GM18517 (cell line): ENCODE data around the gene PLEKHF1.
A peak's percentile ranks its signal among the peaks of the same experiment; 100 is the strongest.
"Not testable (repeated sequence)": the region's sequence is repeated elsewhere in the genome, so short reads cannot be mapped to it uniquely, and the experiment has no call there.

Source experiments
- ATAC-seq: cut with Tn5 transposase; IDR thresholded peaks from one replicate; pipeline ENCODE4 v1.9.1; 2021; ENCODE audit warnings: mild to moderate bottlenecking, moderate library complexity; ENCODE audit not compliant: unreplicated experiment

The PLEKHF1 gene

DNA sequence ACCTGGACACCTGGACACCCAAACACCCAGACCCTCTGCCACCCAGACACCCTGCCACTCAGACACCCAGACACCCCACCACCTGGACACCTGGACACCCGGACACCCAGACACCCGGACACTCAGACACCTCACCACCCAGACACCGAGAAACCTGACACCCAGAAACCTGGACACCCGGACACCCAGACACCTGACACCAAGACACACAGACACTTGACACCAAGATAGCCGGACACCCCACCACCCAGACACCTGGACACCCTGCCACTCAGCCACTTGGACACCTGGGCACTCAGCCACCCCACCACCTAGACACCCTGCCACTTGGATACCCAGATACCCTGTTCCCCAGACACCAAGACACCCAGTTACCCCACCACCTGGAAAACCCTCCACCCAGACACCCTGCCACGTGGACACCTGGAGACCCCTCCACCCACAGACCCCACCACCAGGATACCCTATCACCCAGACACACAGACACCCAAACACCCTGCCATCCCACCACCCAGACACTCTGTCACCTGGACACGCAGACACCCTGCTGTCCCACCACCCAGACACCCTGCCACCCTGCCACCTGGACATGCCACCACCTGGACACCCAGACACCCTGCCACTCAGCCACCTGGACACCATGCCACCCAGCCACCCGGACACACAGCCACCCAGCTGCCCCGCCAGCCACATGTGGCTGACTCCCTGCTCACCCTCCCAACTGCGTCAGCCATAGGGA, 32.4 kb downstream of the PLEKHF1 start:
- no peak for ATAC-seq

DNA sequence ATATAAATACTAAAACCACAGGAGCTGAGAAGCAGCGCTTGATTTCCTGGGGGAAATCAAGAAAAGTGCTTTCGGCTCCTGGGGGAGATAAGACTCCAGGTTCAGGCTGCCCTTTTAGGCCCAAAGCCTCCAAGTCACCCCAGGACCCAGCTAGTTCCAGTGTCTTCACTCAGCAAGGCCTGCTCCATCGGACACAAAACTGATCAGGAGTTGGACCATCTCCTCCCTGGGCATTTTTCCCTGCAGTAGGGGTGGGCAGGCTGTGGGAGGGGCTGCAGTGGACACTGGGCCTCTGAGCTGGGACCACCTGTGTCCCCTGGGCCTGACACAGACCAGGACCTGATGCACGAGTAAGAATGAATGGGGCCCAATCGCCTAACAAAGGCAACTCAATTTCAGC, 34.6 kb downstream of the PLEKHF1 start:
- ATAC-seq, result no peak

DNA sequence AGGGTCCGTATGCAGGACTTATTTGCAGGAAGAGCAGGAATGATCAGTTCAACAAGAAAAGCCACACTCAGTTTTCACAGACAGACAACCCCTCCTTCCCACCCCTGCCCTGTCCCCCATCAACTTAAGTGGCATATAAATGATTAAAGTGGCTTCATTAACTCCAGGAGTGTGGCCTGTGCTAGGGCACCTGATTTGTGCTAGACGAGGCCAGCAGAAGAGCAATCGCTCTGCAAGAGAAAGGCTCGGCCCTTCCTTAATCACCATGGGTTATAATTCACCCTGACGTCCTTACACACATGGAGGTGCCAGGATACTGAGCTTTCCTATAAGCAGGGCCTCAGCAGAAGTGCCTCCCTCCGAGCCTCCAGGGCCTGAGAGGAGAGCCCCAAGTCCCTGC, 35.2 kb downstream of the PLEKHF1 start:
- no peak for ATAC-seq

DNA sequence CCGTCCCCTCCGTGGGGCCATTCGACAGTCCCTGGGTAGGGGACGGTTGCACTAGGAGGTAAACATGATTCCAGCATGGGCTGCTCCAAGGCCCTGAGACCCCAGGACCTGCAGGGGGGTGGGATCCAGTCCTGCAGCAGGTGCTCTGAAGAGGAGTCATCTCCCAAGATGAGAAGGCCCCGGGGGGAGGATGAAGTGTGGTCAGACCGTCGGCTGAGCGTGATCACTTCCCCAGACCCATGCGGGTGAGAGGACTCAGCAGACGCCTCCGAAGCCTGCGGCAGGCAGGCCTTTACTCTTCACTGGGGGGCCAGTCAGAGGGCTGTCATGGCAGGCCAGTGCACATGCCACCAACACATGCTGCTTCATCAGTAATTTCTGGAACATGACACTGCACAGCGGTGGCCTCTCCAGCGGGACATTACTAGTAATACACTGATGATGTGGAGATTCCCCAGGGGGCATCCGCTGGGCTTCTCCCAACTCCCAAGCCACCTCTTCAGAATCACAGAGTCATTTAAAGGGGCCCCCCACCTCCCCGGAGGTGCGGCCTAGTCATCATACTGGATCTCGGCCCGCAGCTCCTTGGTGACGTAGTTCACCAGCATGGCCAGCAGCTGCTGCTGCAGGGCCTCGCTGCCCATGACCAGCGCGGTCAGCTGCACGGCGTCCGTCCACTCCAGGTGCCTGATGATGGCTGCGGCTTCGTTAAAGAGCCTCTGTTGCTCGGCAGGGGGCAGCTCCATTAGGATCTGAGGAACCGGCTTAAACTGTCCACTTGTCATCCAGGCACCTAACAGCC, 37.1 kb downstream of the PLEKHF1 start:
- no peak for ATAC-seq

DNA sequence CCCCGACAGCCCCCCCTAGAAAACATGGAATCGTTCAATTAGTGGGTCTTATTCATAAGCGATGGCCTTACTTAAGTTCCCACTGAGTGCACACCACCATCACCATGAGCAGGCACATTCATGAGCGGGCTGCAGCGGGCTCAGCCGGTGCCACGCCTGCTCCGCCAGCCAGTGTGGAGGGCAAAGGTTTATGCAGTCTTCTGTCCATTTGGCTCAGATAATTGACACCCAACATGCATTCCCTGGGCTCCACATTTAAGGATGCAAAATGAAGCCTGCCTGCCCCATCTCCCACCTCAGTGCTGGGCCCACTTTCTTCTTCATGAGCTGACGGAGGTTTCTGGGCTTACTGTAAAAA, 37.7 kb downstream of the PLEKHF1 start:
- no peak for ATAC-seq

DNA sequence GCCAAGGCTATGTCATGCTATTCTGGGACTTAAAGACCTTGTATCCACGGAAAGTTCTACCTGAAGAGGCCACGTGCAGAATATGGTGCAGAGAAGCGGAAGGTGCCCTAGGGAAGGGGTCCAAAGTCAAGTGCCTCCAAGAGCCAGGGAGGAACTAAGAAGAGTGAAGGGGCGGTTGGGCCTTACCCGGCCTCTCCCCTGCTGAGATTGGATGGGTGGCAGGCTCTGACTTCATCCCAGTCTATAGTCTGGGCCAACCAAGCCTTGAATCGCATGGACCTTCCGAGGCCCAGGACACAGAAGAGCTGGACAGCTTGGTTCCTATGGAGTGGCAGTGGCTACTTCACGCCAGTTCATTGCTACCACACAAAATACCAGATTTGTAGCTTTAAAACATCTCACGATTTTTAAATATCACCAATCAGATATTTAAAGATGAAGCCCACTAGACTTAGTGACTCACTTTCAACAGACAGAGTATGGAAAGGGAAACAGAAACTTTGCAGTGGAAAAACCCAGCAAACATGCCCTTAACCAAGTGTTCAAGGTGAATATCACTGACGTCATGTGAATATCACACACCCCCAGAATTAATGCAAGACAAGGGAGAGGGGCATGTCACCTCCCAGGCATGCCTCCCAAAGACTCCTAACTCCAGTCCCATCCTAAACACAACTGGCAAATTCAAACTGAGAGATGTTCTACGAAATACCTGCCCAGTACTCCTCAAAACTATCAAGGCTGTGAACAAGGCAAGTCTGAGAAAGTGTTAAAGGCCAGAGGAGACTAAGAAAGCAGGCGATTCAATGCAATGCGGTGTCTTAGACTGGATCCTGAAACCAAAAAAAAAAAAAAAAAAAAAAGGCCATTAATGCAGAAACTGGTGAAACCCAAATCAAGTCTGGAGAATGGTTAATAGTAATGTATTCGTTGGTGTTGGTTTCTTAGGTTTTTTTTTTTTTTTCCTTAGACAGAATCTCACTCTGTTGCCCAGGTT, 39.6 kb downstream of the PLEKHF1 start:
- no peak for ATAC-seq

DNA sequence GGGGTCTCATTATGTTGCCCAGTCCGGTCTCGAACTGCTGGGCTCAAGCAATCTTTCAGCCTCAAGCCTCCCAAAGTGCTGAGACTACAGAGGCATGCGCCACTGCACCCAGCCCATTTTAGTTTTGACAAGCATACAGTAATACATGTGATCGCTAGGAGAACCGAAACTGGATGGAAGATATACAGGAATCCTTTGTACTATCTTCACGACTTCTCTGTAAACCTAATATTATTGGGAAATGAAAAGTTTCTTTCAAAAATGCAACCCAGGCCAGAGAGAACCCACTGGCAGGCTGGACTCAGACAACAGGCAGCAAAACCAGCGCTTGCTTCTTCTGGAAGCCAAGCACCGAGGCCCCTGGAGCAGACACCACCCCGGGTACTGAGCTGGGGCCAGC, 40.4 kb downstream of the PLEKHF1 start:
- no peak for ATAC-seq

DNA sequence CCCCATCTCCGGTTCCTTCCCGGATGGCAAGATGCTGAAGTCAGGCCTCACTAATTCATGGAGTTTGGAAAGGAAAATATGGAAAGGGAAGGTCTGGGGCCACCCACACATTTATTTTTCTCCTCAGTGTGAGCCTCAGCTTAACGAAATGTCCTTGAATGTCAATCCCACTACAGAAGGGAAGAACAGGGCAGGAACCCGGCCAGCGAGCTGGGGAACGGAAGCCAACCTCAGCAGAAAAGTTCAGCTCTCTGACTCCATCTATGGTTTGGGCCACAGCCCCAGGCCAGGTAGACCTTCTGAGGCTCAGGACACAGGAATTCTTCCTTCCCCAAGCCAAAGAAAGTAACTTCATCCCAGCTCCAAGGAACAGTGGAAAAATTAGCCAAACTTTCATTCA, 41.4 kb downstream of the PLEKHF1 start:
- no peak for ATAC-seq

DNA sequence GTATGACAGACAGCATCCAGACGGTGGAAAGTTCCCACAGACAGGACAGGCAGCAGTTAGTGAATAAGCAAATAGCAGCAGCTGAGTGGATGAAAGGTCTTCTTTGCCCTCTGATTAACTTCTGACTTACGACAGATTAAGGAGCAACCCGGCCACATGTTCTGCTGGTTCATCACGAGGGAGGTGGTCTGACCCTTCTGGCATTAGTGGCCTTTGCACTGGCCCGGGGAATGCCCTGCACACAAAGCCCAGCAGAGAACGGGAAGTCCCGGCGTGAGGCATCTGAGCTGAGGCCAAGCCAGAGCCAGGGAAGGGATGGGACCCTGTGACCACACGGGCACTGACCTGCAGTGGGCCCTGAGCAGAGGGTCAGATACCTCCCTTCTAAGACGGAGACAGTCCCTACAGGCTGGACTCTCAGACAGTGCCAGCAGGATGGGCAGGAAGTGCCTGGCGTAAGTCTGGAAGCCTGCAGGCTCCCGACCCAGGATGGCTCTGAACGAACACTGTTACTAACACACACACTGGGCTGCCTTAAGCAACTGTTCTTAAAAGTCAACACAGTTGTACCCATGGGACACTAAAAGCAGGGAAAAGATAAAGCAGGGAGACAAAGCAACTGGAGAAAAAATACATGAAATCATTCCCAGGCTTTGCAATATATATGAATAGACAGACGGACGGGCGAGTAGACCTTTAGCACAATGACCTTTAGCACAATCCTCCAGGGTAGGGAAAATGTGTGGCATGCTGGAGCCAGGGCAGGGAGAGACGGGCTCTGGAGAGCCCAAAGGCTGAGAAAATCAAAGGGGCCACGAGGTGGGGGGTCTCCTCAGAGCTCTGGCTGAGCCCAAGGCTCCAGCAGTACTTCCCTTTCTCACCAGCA, 43.5 kb downstream of the PLEKHF1 start:
- no peak for ATAC-seq

DNA sequence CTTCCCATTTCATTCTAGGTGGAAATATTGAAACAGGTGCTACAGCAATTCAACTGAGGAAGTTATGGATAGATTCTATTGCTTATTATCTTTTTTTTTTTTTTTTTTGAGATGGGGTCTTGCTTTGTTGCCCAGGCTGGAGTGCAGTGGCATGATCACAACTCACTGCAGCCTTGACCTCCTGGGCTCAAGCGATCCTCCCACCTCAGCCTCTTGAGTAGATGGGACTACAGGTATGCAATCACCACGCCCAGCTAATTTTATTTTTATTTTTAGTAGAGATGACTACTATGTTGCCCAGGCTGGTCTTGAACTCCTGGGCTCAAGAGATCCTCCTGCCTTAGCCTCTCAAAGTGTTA, 44.2 kb downstream of the PLEKHF1 start:
- ATAC-seq, result not testable (repeated sequence)

DNA sequence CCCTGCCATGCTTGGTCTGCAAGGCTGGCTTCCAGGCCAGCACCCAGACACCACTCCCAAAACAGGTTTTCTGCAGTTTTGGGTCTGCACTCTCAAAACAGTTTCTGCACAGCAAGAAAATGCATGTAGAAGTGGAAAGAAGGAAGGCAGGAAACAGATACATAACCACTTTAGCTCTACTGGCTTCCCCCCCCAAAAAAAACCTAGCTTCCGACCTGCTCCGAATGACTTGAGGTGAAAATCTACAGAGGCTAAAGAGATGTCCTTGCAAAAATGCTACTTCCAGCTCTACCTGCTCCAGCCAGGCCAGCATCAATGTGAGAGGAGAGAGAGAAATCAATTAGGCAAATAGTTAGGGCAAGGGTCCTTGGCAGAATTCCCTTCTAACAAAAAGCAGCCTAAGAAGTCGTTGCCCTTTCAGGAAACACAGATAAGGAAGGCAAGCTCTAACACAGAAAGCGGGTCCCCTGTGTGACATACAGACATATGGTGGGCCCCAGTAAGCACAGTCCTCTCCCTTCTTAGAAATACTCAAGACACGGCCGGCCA, 46.4 kb downstream of the PLEKHF1 start:
- no peak for ATAC-seq

DNA sequence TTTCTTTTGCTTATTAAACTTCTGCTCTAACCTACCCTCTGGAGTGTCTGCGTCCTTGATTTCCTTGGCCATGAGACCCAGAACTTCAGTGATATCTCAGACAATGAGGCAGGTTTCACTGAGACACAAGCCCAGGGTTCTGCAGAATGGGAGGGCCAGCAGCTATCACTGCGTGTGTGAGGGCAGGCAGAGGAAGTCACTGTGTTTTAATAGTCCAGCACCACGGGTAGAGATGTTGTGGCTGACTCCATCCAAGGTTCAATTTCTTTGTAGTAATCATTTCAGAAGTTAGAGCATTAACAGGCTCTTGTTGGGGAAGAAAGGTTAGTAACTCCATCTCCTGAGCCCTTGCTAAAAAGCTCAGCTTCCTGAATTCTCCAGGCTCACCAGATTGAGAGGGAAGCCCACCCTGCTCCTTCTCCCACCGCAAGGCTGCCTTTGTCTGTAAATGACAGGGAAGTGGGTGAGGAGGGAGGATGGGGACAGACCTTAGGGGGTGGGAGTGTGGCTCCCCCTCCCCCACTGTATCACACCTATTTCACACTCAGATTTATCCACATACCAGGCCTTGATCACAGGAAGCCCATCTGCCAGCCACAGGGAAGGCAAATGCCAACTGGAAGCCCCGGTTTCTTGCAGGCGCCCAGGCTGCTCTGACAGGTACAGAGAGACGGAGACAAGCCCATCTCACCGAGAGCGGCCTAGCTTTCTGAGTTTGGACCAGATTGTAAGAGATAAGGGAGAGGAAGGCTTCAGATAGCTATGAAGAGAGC, 47.7 kb downstream of the PLEKHF1 start:
- no peak for ATAC-seq

DNA sequence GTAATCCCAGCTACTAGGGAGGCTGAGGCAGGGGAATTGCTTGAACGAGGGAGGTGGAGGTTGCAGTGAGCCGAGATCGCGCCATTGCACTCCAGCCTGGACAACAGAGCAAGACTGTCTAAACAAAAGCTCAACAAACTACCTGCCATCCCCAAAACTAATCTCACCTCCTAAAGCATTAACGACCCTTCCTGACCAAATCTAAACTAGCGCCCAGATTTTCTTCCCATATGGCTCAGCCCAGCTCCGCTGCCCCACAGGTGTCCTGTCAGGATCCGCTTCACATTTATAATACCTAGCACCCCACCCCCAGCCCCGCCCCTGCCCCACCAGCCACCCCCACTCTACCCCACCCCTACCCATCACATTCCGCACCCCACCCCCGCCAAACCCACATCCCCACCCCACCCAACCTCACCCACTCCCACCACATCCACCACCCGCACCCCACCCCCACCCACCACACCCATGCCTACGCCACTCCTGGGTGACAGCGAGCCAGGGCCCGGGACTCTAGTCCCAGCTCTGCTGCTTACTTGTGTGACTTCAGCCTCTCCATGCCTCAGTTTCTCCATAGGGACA, 49.2 kb downstream of the PLEKHF1 start:
- ATAC-seq, result peak; percentile 17

DNA sequence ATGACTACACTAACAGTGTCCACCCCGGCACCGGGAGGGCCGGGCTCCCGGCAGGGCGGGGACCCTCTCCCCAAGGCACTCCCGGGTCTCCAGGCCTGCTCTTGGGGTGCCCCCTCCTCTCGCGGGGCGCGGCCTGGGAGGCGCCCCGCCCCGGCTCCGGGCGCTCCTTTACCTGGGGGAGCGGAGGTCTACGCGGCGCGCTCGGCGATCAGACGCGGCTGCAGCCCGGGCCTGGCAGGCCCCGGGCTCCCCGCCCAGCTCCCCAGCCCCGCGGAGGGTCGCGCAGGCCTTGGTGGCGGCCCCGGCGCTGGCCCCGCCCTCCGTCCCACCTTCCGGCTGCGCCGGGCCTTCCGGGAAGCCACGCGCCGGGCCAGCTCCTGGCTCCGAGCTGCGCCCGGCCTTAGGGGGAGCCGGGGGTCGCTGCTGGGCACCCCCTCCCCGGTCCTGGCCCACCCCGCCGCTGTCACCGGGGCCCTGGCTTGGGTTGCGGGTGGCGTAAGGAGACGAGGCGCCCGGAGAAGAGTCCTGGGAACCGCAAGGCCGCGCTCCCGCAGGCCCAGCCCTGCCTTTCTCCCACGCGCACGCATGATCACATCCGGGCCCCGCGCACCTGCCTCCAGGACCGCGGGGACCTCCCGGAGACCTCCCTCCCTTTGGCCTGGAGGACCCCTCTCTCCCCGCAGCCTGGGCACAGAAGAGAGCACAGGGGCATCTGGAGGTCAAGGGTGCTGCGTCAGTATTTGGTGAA, 49.9 kb downstream of the PLEKHF1 start, which contains the start of gene C19orf12:
TSS of gene C19orf12 (minus strand) at position 309 of the 748 bp plus-strand sequence. CDS start 6,848 bp downstream, outside the sequence.
- peak; percentile 64 for ATAC-seq

DNA sequence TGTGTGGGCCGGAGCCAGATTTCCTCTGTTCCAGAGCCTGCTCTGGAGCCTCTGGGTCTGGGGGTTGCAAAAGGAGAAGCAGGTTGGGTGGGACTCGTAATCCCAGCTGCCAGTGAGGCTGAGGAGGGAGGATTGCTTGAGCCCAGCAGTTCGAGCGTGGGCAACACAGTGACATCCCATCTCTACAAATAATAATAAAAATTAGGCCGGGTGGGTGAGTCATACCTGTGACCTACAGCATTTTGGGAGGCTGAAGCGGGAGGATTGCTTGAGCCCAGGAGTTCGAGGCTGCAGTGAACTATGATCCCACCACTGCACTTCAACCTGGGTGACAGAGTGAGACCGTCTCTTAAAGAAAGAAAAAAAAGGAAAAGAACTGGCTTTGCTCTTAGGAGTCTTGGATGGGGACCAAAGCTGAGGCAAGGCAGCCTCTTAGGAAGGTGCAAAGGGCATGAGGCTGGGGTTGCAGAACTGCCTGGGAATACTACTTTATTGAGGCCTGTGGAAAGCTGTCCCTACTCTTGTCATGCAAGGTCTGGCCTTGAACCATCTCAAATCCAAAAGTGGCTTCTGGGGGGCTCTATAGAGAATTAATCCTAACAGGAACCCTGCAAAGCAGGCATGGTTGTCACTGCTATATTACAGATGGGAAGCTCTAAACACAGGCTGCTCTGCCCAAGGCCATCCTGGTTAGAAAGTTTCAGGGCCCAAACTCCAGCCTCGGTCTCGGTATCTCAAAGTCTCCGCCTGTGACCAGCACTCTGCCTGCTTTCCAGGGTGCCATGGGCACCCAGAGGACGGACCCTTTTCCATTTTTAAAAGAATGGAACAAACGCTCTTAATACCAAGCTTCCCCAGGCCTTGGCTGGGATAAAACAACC, 50.7 kb downstream of the PLEKHF1 start:
- peak; percentile 19 for ATAC-seq

DNA sequence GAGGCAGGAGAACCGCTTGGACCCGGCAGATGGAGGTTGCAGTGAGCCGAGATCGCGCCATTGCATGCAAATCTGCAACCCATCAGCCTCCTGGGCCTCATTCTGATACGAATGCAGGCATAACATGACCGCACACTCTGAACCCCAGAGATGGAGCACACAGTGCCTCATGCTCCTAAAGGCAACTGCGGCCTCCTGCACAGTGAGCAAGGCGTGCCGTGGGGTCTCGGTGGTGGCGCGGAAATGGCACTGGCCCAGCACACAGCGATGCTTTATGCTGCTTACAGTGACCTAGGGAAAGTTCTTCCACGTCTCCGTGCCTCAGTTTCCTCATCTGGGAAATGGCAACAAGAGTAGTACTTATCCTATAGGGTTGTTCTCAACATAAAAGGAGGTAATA, 51.8 kb downstream of the PLEKHF1 start:
- no peak for ATAC-seq

DNA sequence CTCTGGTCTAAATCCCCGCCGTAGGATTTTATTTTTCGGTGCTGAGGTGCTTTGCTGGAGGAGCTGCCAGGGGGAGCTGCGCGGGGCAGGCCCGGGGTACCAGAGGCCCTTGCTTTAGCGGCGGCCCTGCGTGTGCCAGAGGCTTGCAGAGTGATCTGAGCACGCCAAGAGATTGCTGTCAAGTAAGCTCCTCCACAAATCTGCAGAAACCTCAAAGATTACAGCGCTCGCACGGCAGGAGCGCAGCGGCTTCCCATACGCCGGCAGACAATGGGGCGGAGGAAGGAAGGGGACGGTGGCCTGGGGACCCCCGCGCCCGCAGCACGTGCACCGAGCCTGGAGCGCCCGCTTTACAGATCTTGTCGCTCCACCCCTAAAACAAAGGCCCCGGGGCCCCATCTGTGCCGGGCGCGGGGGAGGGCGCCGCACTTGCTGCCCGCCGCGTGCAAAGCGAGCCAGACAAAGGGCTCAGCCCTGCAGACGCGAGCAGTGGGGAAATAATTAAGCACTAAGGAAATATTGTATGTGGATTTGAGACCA, 58.9 kb downstream of the PLEKHF1 start:
- ATAC-seq, result no peak
